Spleen (tissue), 11 donors: ENCODE measurements around the gene CLIC5. TPM values are rescaled to one million over a fixed set of nuclear protein-coding genes. Genes with fewer than 3 reads are reported as not detected.

Source experiments
- DNase-seq: peaks from one replicate; pipeline ENCODE4 v3.0.0-alpha.2; 2020
- H3K27ac ChIP-seq, 8 donors: fragments of 200-600 bp; sonication (generic) in 7 of 8; 1 replicate in 4 of 8; 2 replicates in 4 of 8; pipeline versions ENCODE4 v1.5.0 to v1.8.0; 2016 to 2021; ENCODE audit warnings: inconsistent platforms in 4 of 8, mild to moderate bottlenecking in 4 of 8, moderate library complexity in 1 of 8
- H3K27me3 ChIP-seq, 7 donors: fragments of 200-600 bp; sonication (generic) in 6 of 7; replicated peaks in 1 of 7; 1 replicate in 4 of 7; 2 replicates in 3 of 7; pipeline versions ENCODE4 v1.5.0 to v1.8.0; 2016 to 2021; ENCODE audit warnings: inconsistent platforms in 3 of 7, mild to moderate bottlenecking in 1 of 7
- H3K36me3 ChIP-seq, 6 donors: fragments of 200-600 bp; sonication (generic) in 5 of 6; 1 replicate in 4 of 6; 2 replicates in 2 of 6; pipeline versions ENCODE4 v1.5.0 to v1.8.0; 2016 to 2021; ENCODE audit warnings: inconsistent platforms in 2 of 6
- H3K4me1 ChIP-seq, 6 donors: fragments of 200-600 bp; sonication (generic) in 5 of 6; 1 replicate in 3 of 6; 2 replicates in 3 of 6; pipeline versions ENCODE4 v1.5.0 to v1.8.0; 2016 to 2021; ENCODE audit warnings: inconsistent platforms in 3 of 6
- H3K4me3 ChIP-seq, 8 donors: fragments of 200-600 bp; sonication (generic) in 7 of 8; 1 replicate in 4 of 8; 2 replicates in 4 of 8; pipeline versions ENCODE4 v1.5.0 to v1.8.0; 2016 to 2021; ENCODE audit warnings: inconsistent platforms in 4 of 8, mild to moderate bottlenecking in 4 of 8, moderate library complexity in 2 of 8
- H3K9me3 ChIP-seq, 8 donors: fragments of 200-600 bp; sonication (generic) in 7 of 8; 1 replicate in 4 of 8; 2 replicates in 4 of 8; pipeline versions ENCODE4 v1.5.0 to v1.8.0; 2016 to 2021; ENCODE audit warnings: inconsistent platforms in 4 of 8
- POLR2A ChIP-seq, 3 donors: fragments of 450-650 bp; IDR thresholded peaks; one replicate each; pipeline ENCODE4 v1.5.1; 2017; ENCODE audit warnings: antibody characterized with exemption in 3 of 3, mild to moderate bottlenecking in 1 of 3
- POLR2AphosphoS5 ChIP-seq, 3 donors: sonication (generic); formaldehyde crosslinking; IDR thresholded peaks; one replicate each; pipeline ENCODE4 v1.5.1; 2017; ENCODE audit warnings: antibody characterized with exemption in 3 of 3
- WGBS, 5 donors: extraction: QIAGEN DNeasy Blood & Tissue Kit in 3 of 5; methylation state at CpG; one replicate each; pipeline versions ENCODE4 v1.1.5 to v1.1.7; 2013 to 2018; 5-methylcytosine and 5-hydroxymethylcytosine counted together
- intact Hi-C: fragments of 100-400 bp; cut with DNase I; formaldehyde crosslinking; loops from one replicate; pipeline ENCODE4 v1.15.0; 2023; ENCODE audit warnings: low total_unique reads
- polyA plus RNA-seq, 3 donors: library from polyadenylated mRNA; stranded (reverse); fragments of 200-250 nt; gene quantifications; one replicate each; pipeline ENCODE4 v1.2.1, GENCODE V29; 2013
- total RNA-seq, 7 donors: library from RNA; depleted of rRNA in 3 of 7; stranded (reverse); fragments of >200 nt in 3 of 7; fragmentation: NEBNext Ultra II Directional in 4 of 7; extraction: Animal tissue kit (Norgen Biotek cat#: 25700) in 4 of 7; gene quantifications; one replicate each; pipeline versions ENCODE4 v1.1.0 to v1.2.1, GENCODE V29; 2016 to 2021
- TF ChIP-seq, protein P1 (sequence below), 11 experiments: fragments of 200-600 bp in 7 of 11; fragments of 450-650 bp in 4 of 11; sonication (generic) in 4 of 11; IDR thresholded peaks in 8 of 11; conservative IDR thresholded peaks in 3 of 11; 1 replicate in 7 of 11; 2 replicates in 4 of 11; pipeline versions ENCODE4 v1.4.0 to v1.8.0; 2016 to 2021; ENCODE audit warnings: antibody characterized with exemption in 11 of 11, inconsistent platforms in 4 of 11, mild to moderate bottlenecking in 1 of 11
- donor health status: healthy with polysubstance abuse.
- donor health status: DM: no; HTN: no; CAD: no; lungs with moderate emphysema.
- donor health status: DM: no; HTN: no; CAD: no.
- donor health status: Bipolar disorder and iron deficiency.
- donor health status: healthy.
- donor health status: DM: no; HTN: no; CAD: no.
- donor health status: DM: yes; HTN: yes; CAD: no.

CLIC5 gene
- total and polyA plus RNA-seq, 10 donors, result 2.8 to 189 (median 71.2) TPM

DNA sequence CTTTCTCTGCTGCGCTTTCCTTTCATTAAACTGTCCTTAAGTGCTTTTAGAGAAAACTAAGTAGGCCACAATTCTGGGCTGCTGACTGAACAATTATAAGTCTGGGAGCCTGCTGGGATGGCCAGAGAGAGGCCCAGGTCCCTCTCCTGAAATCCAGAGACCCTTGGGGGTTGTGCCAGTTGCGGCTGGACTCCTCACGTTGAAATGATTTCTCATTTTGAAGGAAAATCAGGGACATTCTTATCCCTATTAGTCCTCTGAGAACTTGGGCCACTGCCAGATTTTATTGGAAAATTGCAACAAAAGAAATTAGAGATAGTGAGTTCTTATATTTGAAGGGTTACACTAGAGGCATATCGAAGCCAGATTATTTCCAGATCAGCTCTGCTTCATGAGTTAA is 145.1 kb downstream of the CLIC5 start:
- H3K4me1 ChIP-seq, result no peaks in the 10 kb centered on the region
- H3K27me3 ChIP-seq, result peaks cover 0 to 10% (median 0%) of the 10 kb centered on the region in 7 donors
- no peak for DNase-seq
- H3K36me3 ChIP-seq, result no peaks in the 10 kb centered on the region
- H3K9me3 ChIP-seq, result no peaks in the 10 kb centered on the region
- no peak overlapping the region for H3K4me3 ChIP-seq
- H3K27ac ChIP-seq, result no peak overlapping the region
- 78 to 95% (median 82%) methylated on average over 4 of the region's 4 CpGs for WGBS, 5 donors
- intact Hi-C loops, result no loop called here
- TF ChIP-seq POLR2A (IDR thresholded peaks at IDR 0.05), result no peak
- no peak for TF ChIP-seq POLR2AphosphoS5 (IDR thresholded peaks at IDR 0.05)
- TF ChIP-seq, protein P1, sequence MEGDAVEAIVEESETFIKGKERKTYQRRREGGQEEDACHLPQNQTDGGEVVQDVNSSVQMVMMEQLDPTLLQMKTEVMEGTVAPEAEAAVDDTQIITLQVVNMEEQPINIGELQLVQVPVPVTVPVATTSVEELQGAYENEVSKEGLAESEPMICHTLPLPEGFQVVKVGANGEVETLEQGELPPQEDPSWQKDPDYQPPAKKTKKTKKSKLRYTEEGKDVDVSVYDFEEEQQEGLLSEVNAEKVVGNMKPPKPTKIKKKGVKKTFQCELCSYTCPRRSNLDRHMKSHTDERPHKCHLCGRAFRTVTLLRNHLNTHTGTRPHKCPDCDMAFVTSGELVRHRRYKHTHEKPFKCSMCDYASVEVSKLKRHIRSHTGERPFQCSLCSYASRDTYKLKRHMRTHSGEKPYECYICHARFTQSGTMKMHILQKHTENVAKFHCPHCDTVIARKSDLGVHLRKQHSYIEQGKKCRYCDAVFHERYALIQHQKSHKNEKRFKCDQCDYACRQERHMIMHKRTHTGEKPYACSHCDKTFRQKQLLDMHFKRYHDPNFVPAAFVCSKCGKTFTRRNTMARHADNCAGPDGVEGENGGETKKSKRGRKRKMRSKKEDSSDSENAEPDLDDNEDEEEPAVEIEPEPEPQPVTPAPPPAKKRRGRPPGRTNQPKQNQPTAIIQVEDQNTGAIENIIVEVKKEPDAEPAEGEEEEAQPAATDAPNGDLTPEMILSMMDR (IDR thresholded peaks at IDR 0.05 in 8 of 11, conservative IDR thresholded peaks at IDR 0.05 in 3 of 11), result no peak

- H3K9me3 ChIP-seq, result no peaks in the 10 kb centered on the region
- intact Hi-C loops, result no loop called here
- peaks cover 0 to 10% (median 0%) of the 10 kb centered on the region in 7 donors for H3K27me3 ChIP-seq
- 90 to 98% (median 96%) methylated on average over 2 of the region's 2 CpGs for WGBS, 5 donors
- no peaks in the 10 kb centered on the region for H3K36me3 ChIP-seq
- no peak overlapping the region for H3K27ac ChIP-seq
- TF ChIP-seq, protein P1 (IDR thresholded peaks at IDR 0.05 in 8 of 11, conservative IDR thresholded peaks at IDR 0.05 in 3 of 11), result no peak
- no peak for TF ChIP-seq POLR2AphosphoS5 (IDR thresholded peaks at IDR 0.05)
- TF ChIP-seq POLR2A (IDR thresholded peaks at IDR 0.05), result no peak
- no peak for DNase-seq
- no peak overlapping the region for H3K4me3 ChIP-seq
- H3K4me1 ChIP-seq, result no peaks in the 10 kb centered on the region
Observed at GRCh38 chr6:45864651-45865050, 151.0 kb downstream of the CLIC5 start.

GRCh38 chr6:45858691-45859090 is 157.0 kb downstream of the CLIC5 start:
- intact Hi-C loops, result no loop called here
- Histone ChIP-seq H3K4me1 (no peaks in the 10 kb centered on the region), H3K4me3 (no peak overlapping the region), H3K9me3 (no peaks in the 10 kb centered on the region), H3K27ac (no peak overlapping the region), H3K27me3 (no peaks in the 10 kb centered on the region), H3K36me3 (no peaks in the 10 kb centered on the region)
- DNase-seq, result no peak
- 77 to 88% (median 80%) methylated on average over 3 of the region's 3 CpGs for WGBS, 5 donors
- TF ChIP-seq POLR2A (IDR thresholded peaks at IDR 0.05) (no peak), POLR2AphosphoS5 (IDR thresholded peaks at IDR 0.05) (no peak)
- TF ChIP-seq, protein P1 (IDR thresholded peaks at IDR 0.05 in 8 of 11, conservative IDR thresholded peaks at IDR 0.05 in 3 of 11), result no peak

- TF ChIP-seq, protein P1 (IDR thresholded peaks at IDR 0.05 in 8 of 11, conservative IDR thresholded peaks at IDR 0.05 in 3 of 11), result no peak
- no peak for TF ChIP-seq POLR2A (IDR thresholded peaks at IDR 0.05)
- H3K27ac ChIP-seq, result no peak overlapping the region
- 83 to 93% (median 89%) methylated on average over 2 of the region's 2 CpGs for WGBS, 5 donors
- no peaks in the 10 kb centered on the region for H3K9me3 ChIP-seq
- H3K4me3 ChIP-seq, result no peak overlapping the region
- H3K4me1 ChIP-seq, result no peaks in the 10 kb centered on the region
- intact Hi-C loops, result no loop called here
- no peaks in the 10 kb centered on the region for H3K27me3 ChIP-seq
- no peaks in the 10 kb centered on the region for H3K36me3 ChIP-seq
- DNase-seq, result no peak
Observed at GRCh38 chr6:45857827-45858226, 157.8 kb downstream of the CLIC5 start.
